Nephron (organoid): Measurements from ENCODE around the gene PRSS33.

Experiments
- H3K27ac Mint-ChIP-seq, 3 experiments: 2 replicates each; pipeline ENCODE4 v1.8.0; 2020; ENCODE audit warnings: mixed read lengths in 3 of 3, mild to moderate bottlenecking in 2 of 3, moderate library complexity in 1 of 3
- H3K27me3 Mint-ChIP-seq: 2 replicates; pipeline ENCODE4 v1.8.0; 2021; ENCODE audit warnings: low read depth, mild to moderate bottlenecking, moderate library complexity, mixed read lengths
- H3K36me3 Mint-ChIP-seq: 2 replicates; pipeline ENCODE4 v1.8.0; 2020; ENCODE audit warnings: low read depth, mixed read lengths
- H3K4me1 Mint-ChIP-seq: 2 replicates; pipeline ENCODE4 v1.8.0; 2020; ENCODE audit warnings: mixed read lengths
- H3K4me3 Mint-ChIP-seq, 3 experiments: 2 replicates each; pipeline ENCODE4 v1.8.0; 2020; ENCODE audit warnings: mild to moderate bottlenecking in 3 of 3, mixed read lengths in 3 of 3, moderate library complexity in 2 of 3
- H3K9me3 Mint-ChIP-seq: 2 replicates; pipeline ENCODE4 v1.8.0; 2020; ENCODE audit warnings: mixed read lengths
- TF ChIP-seq, protein P1 (sequence below), 3 experiments: fragments of 200-600 bp; sonication (generic); IDR thresholded peaks; one replicate each; pipeline ENCODE4 v1.5.0; 2021; ENCODE audit warnings: antibody characterized with exemption in 3 of 3; ENCODE audit not compliant: unreplicated experiment in 3 of 3

PRSS33 gene

DNA sequence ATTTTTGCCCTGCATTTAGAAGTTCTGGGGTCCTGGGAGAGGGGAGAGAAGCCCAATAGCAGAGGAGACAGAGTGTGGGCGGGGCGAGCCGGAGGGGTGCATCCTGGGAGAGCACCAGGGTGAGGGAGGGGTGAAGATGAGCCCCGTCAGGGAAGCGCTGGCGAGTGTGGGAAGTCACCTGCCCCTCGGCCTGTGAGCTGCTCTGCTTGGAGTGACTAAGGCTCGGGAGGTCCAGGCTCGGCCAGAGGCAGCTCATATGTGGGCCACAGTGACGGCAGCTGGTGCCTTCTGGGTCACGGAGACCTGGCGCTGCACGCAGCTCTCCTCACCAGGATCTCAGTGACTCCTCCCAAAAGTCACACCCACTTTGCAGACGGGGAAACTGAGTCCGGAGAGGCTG is 43.8 kb upstream of the PRSS33 start:
- Mint-ChIP-seq H3K9me3 (no peaks in the 10 kb centered on the region), H3K4me1 (no peaks in the 10 kb centered on the region), H3K27me3 (peaks cover 22% of the 10 kb centered on the region), H3K4me3 (no peak overlapping the region), H3K36me3 (no peaks in the 10 kb centered on the region), H3K27ac (no peak overlapping the region)
- TF ChIP-seq, protein P1, sequence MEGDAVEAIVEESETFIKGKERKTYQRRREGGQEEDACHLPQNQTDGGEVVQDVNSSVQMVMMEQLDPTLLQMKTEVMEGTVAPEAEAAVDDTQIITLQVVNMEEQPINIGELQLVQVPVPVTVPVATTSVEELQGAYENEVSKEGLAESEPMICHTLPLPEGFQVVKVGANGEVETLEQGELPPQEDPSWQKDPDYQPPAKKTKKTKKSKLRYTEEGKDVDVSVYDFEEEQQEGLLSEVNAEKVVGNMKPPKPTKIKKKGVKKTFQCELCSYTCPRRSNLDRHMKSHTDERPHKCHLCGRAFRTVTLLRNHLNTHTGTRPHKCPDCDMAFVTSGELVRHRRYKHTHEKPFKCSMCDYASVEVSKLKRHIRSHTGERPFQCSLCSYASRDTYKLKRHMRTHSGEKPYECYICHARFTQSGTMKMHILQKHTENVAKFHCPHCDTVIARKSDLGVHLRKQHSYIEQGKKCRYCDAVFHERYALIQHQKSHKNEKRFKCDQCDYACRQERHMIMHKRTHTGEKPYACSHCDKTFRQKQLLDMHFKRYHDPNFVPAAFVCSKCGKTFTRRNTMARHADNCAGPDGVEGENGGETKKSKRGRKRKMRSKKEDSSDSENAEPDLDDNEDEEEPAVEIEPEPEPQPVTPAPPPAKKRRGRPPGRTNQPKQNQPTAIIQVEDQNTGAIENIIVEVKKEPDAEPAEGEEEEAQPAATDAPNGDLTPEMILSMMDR (IDR thresholded peaks at IDR 0.05; ENCODE audit: unreplicated experiment in 3 of 3), result no peak

DNA sequence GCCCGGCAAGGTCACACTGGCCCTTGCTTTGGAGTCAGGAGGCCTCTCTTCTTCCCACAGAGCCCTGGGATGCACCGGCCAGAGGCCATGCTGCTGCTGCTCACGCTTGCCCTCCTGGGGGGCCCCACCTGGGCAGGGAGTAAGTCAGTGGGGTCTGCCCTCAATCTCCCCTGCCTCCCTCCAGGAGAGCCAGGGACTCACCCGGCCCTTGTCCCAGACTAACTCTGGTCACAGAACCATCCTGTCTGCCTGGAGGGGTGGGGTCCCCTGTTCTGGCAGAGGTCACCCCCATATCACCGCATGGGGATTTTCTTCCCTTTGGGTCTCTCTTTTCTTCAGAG is 43.0 kb upstream of the PRSS33 start:
- Mint-ChIP-seq H3K36me3 (no peaks in the 10 kb centered on the region), H3K9me3 (no peaks in the 10 kb centered on the region), H3K27me3 (peaks cover 22% of the 10 kb centered on the region), H3K27ac (no peak overlapping the region), H3K4me3 (no peak overlapping the region), H3K4me1 (no peaks in the 10 kb centered on the region)
- TF ChIP-seq, protein P1 (IDR thresholded peaks at IDR 0.05; ENCODE audit: unreplicated experiment in 3 of 3), result no peak

DNA sequence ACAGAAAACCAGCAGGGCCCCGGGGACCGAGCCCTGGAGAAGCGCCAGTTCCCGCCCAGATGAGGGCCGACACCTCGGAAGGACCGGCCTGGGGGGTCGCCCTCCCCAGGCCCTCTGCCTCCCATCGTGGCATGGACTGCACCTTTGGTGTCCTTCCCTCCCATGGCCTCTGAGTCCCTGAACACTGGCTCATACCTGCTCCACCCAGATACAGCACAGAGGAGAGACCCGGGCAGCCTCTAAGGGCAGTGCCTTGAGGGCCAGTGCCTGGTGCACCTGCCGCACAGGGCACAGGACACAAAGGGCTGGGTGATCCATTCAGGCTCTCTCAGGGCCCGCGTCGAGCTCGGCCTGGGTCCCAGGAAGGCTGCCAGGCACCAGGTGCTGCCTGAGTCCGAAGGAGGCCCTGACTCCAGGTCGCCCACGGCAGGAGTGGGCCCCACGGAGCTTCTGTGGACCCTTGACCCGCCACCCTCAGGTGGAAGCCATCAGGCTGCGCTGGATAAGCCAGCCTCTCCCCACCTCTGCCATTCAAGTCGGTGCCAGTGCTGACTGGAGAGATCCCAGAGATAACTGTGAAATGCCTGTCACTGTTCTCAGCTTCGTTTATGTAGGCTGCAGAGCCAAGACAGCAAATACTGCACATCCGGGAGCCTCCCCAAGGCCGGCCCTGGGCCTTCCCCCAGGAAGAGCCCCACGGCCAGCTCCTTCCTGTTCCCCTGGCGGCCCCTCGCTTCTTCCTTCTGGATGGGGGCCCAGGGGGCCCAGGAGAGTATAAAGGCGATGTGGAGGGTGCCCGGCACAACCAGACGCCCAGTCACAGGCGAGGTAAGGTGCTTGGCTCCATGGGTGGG is 42.4 kb upstream of the PRSS33 start, which contains the start of gene ZG16B:
Gene ZG16B, plus strand, starts transcription at position 803 of the 854 bp plus-strand sequence. CDS start 139 bp downstream, outside the sequence.
- no peak within 1 kb of the TSS for H3K4me3 Mint-ChIP-seq
- no peaks in the 10 kb centered on the region for H3K9me3 Mint-ChIP-seq
- H3K36me3 Mint-ChIP-seq, result no peaks in the 10 kb centered on the region
- H3K27ac Mint-ChIP-seq, result no peak within 1 kb of the TSS
- peaks cover 20% of the 10 kb centered on the region for H3K27me3 Mint-ChIP-seq
- H3K4me1 Mint-ChIP-seq, result no peaks in the 10 kb centered on the region
- TF ChIP-seq, protein P1 (IDR thresholded peaks at IDR 0.05; ENCODE audit: unreplicated experiment in 3 of 3), result no peak

DNA sequence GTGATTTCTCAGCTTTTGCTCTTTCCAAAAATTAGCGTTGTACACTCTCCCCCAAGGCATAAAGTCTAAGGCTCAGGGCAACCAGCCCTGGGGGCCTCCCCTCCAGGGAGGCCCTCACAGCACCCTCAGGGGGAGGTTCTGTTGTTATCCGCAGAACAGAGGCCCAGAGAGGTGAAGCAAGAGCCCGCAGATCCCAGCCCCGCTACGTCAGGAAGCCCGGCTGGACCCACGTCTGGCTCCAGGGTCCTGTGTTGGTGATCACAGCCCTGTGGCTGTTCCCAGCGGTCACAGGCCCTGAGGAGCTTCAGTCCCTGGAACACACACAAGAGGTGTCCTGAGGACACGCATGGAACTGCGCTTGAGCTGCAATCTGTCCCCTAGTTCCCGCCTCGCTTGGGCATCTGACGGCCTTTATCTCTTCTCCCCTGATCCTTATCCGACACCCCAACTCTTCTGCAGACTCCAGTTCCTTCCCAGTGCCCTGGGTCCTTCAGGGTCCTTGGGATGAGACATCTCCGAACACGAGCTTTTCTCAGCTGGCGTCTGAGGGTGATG is 41.6 kb upstream of the PRSS33 start:
- Mint-ChIP-seq H3K27ac (no peak overlapping the region), H3K27me3 (peaks cover 14% of the 10 kb centered on the region), H3K4me3 (no peak overlapping the region), H3K36me3 (no peaks in the 10 kb centered on the region), H3K4me1 (no peaks in the 10 kb centered on the region), H3K9me3 (no peaks in the 10 kb centered on the region)
- TF ChIP-seq, protein P1 (IDR thresholded peaks at IDR 0.05; ENCODE audit: unreplicated experiment in 3 of 3), result no peak

DNA sequence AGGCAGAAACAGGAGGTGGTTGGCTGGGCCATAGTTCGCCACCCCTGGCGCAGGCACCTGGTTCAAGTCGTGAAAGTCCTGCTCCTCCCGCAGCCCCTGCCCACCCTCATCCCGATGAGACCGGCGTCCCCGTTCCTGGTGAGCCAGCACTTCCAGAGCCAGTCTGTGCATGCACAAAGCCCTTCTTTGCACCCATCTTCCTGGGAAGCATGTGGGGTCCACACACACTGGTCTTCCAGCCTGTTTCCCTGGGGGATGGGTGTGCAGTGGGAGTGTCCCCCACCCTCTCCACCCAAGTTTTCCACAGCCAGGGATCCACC is 41.1 kb upstream of the PRSS33 start:
- Mint-ChIP-seq H3K4me3 (no peak overlapping the region), H3K36me3 (no peaks in the 10 kb centered on the region), H3K9me3 (no peaks in the 10 kb centered on the region), H3K27ac (no peak overlapping the region), H3K27me3 (peaks cover 14% of the 10 kb centered on the region), H3K4me1 (no peaks in the 10 kb centered on the region)
- TF ChIP-seq, protein P1 (IDR thresholded peaks at IDR 0.05; ENCODE audit: unreplicated experiment in 3 of 3), result no peak
